T-helper 9 cell (primary cell): ENCODE measurements around the gene RERE.

ENCODE experiments used
- DNase-seq: peaks from one replicate; pipeline ENCODE4 v3.0.0-alpha.2; 2020

RERE gene

GRCh38 chr1:8684590-8684989 is 132.8 kb downstream of the RERE start:
- DNase-seq, result no peak

- DNase-seq, result no peak
These were observed 134.9 kb downstream of the RERE start for GRCh38 chr1:8682573-8682972.

- no peak for DNase-seq
These were observed 135.5 kb downstream of the RERE start for GRCh38 chr1:8681911-8682310.

GRCh38 chr1:8680664-8681650 is 136.5 kb downstream of the RERE start:
- DNase-seq, result no peak

GRCh38 chr1:8679929-8680663 is 137.3 kb downstream of the RERE start:
- DNase-seq, result no peak

- no peak for DNase-seq
These were observed 138.0 kb downstream of the RERE start for GRCh38 chr1:8679395-8679800.

- no peak for DNase-seq
These were observed 138.6 kb downstream of the RERE start for GRCh38 chr1:8678673-8679394.

- DNase-seq, result no peak
These were observed 139.7 kb downstream of the RERE start for GRCh38 chr1:8677782-8678181.

GRCh38 chr1:8676813-8677212 is 140.6 kb downstream of the RERE start:
- DNase-seq, result no peak

GRCh38 chr1:8676072-8676471 is 141.4 kb downstream of the RERE start:
- no peak for DNase-seq

GRCh38 chr1:8674912-8675311 is 142.5 kb downstream of the RERE start:
- no peak for DNase-seq

GRCh38 chr1:8674481-8674880 is 143.0 kb downstream of the RERE start:
- no peak for DNase-seq

- DNase-seq, result no peak
These were observed 146.0 kb downstream of the RERE start for GRCh38 chr1:8671306-8671917.

- no peak for DNase-seq
These were observed 147.0 kb downstream of the RERE start for GRCh38 chr1:8670371-8670818.

- no peak for DNase-seq
These were observed 147.7 kb downstream of the RERE start for GRCh38 chr1:8669606-8670335.

- no peak for DNase-seq
These were observed 149.4 kb downstream of the RERE start for GRCh38 chr1:8667869-8668594.

GRCh38 chr1:8666389-8667167 is 150.9 kb downstream of the RERE start:
- no peak for DNase-seq

- DNase-seq, result no peak
These were observed 151.6 kb downstream of the RERE start for GRCh38 chr1:8665833-8666232.

- DNase-seq, result no peak
These were observed 152.6 kb downstream of the RERE start for GRCh38 chr1:8664887-8665286.

- DNase-seq, result no peak
These were observed 153.5 kb downstream of the RERE start for GRCh38 chr1:8663915-8664329.
